OCI-LY1 (cell line): ENCODE data around the gene TSPAN5.

Experiments
- H2AFZ ChIP-seq: fragments of 200-600 bp; sonication (generic), shearing (Covaris generic); 2 replicates; pipeline ENCODE4 v1.6.0; 2014; ENCODE audit warnings: antibody characterized with exemption, mild to moderate bottlenecking, low read length
- H3F3A ChIP-seq: fragments of 200-600 bp; sonication (generic), shearing (Covaris generic); 2 replicates; pipeline ENCODE4 v1.6.0; 2014; ENCODE audit warnings: mild to moderate bottlenecking, antibody characterized with exemption, low read length, moderate library complexity; ENCODE audit not compliant: insufficient read depth
- H3K27ac ChIP-seq: fragments of 200-600 bp; sonication (generic); 2 replicates; pipeline ENCODE4 v1.5.1; 2014; ENCODE audit warnings: low read length, mixed run types, mild to moderate bottlenecking, low read depth; ENCODE audit not compliant: poor library complexity, severe bottlenecking
- H3K27me3 ChIP-seq: fragments of 200-600 bp; sonication (generic); 2 replicates; pipeline ENCODE4 v1.6.0; 2014; ENCODE audit warnings: antibody characterized with exemption, mild to moderate bottlenecking, low read length, moderate library complexity; ENCODE audit not compliant: insufficient read depth
- H3K36me3 ChIP-seq: fragments of 200-600 bp; sonication (generic); 2 replicates; pipeline ENCODE4 v1.6.1; 2014; ENCODE audit warnings: mild to moderate bottlenecking, antibody characterized with exemption, low read length, moderate library complexity, mixed read lengths; ENCODE audit not compliant: insufficient read depth
- H3K4me1 ChIP-seq: fragments of 200-600 bp; sonication (generic); 2 replicates; pipeline ENCODE4 v1.5.1; 2014; ENCODE audit warnings: mild to moderate bottlenecking, low read length, moderate library complexity; ENCODE audit not compliant: insufficient read depth, severe bottlenecking
- H3K4me2 ChIP-seq: fragments of 200-600 bp; sonication (generic), shearing (Covaris generic); 2 replicates; pipeline ENCODE4 v1.6.1; 2014; ENCODE audit warnings: low read length
- H3K4me3 ChIP-seq: fragments of 200-600 bp; sonication (generic); 2 replicates; pipeline ENCODE4 v1.5.1; 2014; ENCODE audit warnings: low read length, low read depth, mild to moderate bottlenecking, mixed read lengths; ENCODE audit not compliant: poor library complexity, severe bottlenecking
- H3K79me2 ChIP-seq: fragments of 200-600 bp; shearing (Covaris generic); 2 replicates; pipeline ENCODE4 v1.6.1; 2016; ENCODE audit warnings: mixed run types, low read length, mixed read lengths; ENCODE audit not compliant: insufficient read depth
- H3K9ac ChIP-seq: fragments of 200-600 bp; sonication (generic), shearing (Covaris generic); 2 replicates; pipeline ENCODE4 v1.6.1; 2014; ENCODE audit warnings: mild to moderate bottlenecking, low read length, mixed read lengths
- H3K9me2 ChIP-seq: fragments of 200-600 bp; sonication (generic), shearing (Covaris generic); 2 replicates; pipeline ENCODE4 v1.6.1; 2014; ENCODE audit warnings: low read depth, mild to moderate bottlenecking, low read length, mixed read lengths
- H3K9me3 ChIP-seq: fragments of 200-600 bp; shearing (Covaris generic); 2 replicates; pipeline ENCODE4 v1.6.1; 2014; ENCODE audit warnings: low read length, mixed read lengths
- H4K20me1 ChIP-seq: fragments of 200-600 bp; sonication (generic), shearing (Covaris generic); 2 replicates; pipeline ENCODE4 v1.6.0; 2016; ENCODE audit warnings: mild to moderate bottlenecking, low read length; ENCODE audit not compliant: insufficient read depth
- CTCF ChIP-seq: fragments of 200-600 bp; sonication (generic), shearing (Covaris generic); IDR thresholded peaks from 2 replicates; pipeline ENCODE4 v1.5.1; 2017; ENCODE audit warnings: mild to moderate bottlenecking, antibody characterized with exemption, low read length, moderate library complexity, mixed read lengths
- EZH2 ChIP-seq: fragments of 200-600 bp; sonication (generic), shearing (Covaris generic); IDR thresholded peaks from 2 replicates; pipeline ENCODE4 v1.8.0; 2017; ENCODE audit warnings: borderline replicate concordance, mixed run types, mild to moderate bottlenecking, antibody characterized with exemption, low read length, moderate library complexity, mixed read lengths

TSPAN5 gene

DNA sequence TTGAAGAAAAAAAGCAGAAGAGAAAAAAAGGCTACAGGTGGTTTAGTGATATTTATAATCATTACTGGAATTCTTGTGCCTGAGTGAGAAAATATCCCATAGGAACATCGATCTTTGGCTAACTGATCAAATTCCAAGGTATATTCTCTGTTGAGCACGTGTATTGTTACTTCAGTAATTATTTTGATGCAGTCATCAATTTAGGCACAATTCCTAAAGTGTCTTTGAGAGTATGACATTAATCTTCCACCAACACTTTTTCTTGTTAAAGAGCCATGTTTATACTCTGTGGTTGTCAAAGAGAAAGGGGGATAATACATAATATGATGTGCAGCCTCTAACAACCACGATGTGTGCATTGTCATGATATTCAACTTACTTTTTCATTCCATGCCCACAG, 151.1 kb downstream of the TSPAN5 start:
- no peak overlapping the region for H3K4me2 ChIP-seq

DNA sequence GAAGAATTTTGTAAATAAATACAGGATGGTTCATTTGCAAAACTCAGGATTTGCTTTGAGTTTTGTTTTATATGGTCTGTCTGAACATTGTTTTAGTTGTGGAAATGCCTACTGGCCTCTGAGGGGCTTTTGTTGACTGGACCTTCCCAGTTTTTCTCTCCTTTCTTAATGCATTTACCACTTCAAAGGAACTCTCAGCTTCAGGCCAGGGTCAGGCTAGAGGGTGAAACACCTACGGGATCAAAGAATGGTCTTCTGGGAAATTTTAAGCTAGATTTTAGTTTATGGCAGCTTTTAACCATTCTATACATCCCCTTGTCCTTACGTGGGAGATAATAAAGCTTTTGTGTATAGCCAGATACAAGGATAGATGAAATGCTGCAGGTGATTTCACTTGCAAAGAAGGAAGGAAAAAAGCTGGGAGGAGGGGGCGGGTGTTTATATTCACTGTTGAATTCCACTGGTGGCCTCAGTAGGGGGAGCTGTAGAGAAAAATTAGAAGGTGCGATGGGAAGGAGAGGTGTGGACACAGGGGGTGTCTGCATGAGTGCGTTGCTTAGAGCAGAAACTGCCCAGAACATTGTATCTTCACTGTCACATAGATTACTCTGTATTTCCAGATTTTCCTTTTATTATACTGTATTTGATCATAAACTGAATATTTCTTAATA, 151.8 kb downstream of the TSPAN5 start:
- Histone ChIP-seq H3K27ac (no peak overlapping the region), H3K27me3 (0 out of 2 replicates have a peak, but pooled peaks cover 4% of the 10 kb centered on the region), H3K4me2 (no peak overlapping the region), H3K79me2 (no peaks in the 10 kb centered on the region), H4K20me1 (no peaks in the 10 kb centered on the region), H3K9me2 (no peaks in the 10 kb centered on the region), H3F3A (no peaks in the 10 kb centered on the region), H3K36me3 (no peaks in the 10 kb centered on the region), H2AFZ (no peak overlapping the region), H3K4me1 (no peaks in the 10 kb centered on the region), H3K4me3 (no peak overlapping the region), H3K9me3 (no peaks in the 10 kb centered on the region), H3K9ac (no peak overlapping the region)
- no peak for TF ChIP-seq EZH2
- peak; percentile 23; the same call in 1 of the 2 replicates for TF ChIP-seq CTCF

More for the DNA sequence above, 151.1 kb downstream of the TSPAN5 start:
- Histone ChIP-seq H3F3A (no peaks in the 10 kb centered on the region), H3K27me3 (0 out of 2 replicates have a peak, but pooled peaks cover 4% of the 10 kb centered on the region), H3K36me3 (no peaks in the 10 kb centered on the region), H3K4me3 (no peak overlapping the region), H3K27ac (no peak overlapping the region), H3K9ac (no peak overlapping the region), H3K9me3 (no peaks in the 10 kb centered on the region), H3K9me2 (no peaks in the 10 kb centered on the region), H3K79me2 (no peaks in the 10 kb centered on the region), H3K4me1 (no peaks in the 10 kb centered on the region), H4K20me1 (no peaks in the 10 kb centered on the region), H2AFZ (no peak overlapping the region)
- TF ChIP-seq CTCF, result no peak
- no peak for TF ChIP-seq EZH2

- H3K9ac ChIP-seq, result no peak overlapping the region
- no peaks in the 10 kb centered on the region for H4K20me1 ChIP-seq
- no peak overlapping the region for H3K4me2 ChIP-seq
- H2AFZ ChIP-seq, result no peak overlapping the region
- no peaks in the 10 kb centered on the region for H3K79me2 ChIP-seq
- H3F3A ChIP-seq, result no peaks in the 10 kb centered on the region
- H3K36me3 ChIP-seq, result no peaks in the 10 kb centered on the region
- H3K9me2 ChIP-seq, result no peaks in the 10 kb centered on the region
- no peaks in the 10 kb centered on the region for H3K4me1 ChIP-seq
- H3K9me3 ChIP-seq, result no peaks in the 10 kb centered on the region
- no peak overlapping the region for H3K27ac ChIP-seq
- H3K4me3 ChIP-seq, result no peak overlapping the region
- 0 out of 2 replicates have a peak, but pooled peaks cover 4% of the 10 kb centered on the region for H3K27me3 ChIP-seq
- no peak for TF ChIP-seq EZH2
- no peak for TF ChIP-seq CTCF
These were observed 152.4 kb downstream of the TSPAN5 start for GRCh38 chr4:98505992-98506391.
